T-helper 1 cell treated with Interleukin-12 subunit alpha and Interleukin-12 subunit beta and Interleukin-4 antibody, amounts not matched to agents 30 ng/mL and 1 ng/mL, for 36 hours (primary cell): Measurements from ENCODE around the gene CNOT6L. TPM values are rescaled to one million over a fixed set of nuclear protein-coding genes. Genes with fewer than 3 reads are reported as not detected.

ENCODE experiments used
- intact Hi-C: fragments of 100-400 bp; cut with micrococcal nuclease; formaldehyde crosslinking; loops from one replicate; pipeline ENCODE4 v1.15.1; 2024
- total RNA-seq: library from RNA; stranded (reverse); gene quantifications from 2 replicates; pipeline ENCODE4 v1.2.3, GENCODE V29; 2022

CNOT6L gene
- total RNA-seq, 1 donor from 2014 or later = 103 TPM

DNA sequence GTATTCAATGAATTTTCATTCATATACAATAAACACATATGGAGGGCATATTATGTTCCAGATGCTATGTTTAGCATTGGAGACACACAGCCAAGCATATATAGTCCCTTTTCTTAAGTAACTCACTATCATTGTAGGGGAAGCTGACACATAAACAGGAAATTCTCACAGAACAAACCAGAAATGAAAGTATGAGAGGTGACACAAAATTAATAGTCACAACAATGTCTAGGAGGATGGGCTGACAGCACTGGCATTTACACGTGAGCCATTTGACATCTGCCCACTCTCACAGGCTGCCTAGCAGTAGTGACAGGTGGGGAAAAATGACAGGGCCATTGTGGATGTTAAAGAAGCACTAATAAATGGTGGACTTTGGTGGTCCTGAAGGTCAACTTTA lies 2.6 kb upstream of the CNOT6L start:
- intact Hi-C loops = loop anchor here (1.0 to 2.0 kb wide), 3 partner anchors 32 to 1117 kb away; partner anchors contain the start of gene PAQR3

DNA sequence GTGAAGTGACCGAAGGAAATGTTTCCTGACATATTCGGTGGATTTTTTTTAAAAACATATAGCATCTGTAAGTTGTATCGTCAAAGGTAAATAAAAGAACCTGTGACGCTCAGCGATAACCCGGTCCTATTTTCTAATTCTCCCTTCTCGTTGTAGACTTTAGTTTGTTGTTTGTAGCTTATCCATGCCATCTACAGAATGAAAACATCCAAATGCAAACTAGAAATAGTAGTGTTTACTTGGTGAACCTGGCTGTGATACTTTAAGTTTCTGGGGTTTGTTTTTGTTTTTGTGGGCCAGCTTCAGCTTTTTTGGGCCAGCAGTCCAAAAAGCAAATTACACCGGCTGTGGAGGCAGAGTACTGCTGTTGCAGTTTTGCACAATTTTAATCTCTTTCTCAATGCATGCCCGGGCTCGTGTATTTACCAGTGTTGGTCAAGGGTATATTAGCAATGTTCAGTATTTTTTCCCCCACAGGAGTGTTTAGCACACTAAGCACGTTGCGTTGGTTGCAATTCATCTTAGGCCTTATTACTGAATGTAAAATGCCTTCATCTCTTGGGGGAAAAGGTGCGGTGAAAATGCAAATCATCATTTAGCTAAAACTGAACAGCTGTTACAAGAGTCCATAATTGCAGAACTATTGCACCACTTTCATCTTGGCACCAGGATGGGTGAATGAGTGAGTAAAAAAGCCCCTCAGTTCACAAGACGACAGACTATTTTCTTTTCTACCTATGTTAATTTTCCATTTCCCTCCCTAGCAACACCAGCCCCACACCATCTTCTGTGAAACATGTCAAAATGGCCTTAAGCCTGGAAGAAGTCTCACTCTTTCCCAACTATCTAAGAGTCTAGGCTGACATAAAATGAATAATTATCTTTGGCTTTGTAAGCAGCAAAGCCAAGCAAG lies 1.7 kb upstream of the CNOT6L start:
- intact Hi-C loops = loop anchor here (1.0 to 2.0 kb wide), 9 partner anchors 32 to 1673 kb away; partner anchors contain the start of genes MRPL1, NUP54 and PAQR3

DNA sequence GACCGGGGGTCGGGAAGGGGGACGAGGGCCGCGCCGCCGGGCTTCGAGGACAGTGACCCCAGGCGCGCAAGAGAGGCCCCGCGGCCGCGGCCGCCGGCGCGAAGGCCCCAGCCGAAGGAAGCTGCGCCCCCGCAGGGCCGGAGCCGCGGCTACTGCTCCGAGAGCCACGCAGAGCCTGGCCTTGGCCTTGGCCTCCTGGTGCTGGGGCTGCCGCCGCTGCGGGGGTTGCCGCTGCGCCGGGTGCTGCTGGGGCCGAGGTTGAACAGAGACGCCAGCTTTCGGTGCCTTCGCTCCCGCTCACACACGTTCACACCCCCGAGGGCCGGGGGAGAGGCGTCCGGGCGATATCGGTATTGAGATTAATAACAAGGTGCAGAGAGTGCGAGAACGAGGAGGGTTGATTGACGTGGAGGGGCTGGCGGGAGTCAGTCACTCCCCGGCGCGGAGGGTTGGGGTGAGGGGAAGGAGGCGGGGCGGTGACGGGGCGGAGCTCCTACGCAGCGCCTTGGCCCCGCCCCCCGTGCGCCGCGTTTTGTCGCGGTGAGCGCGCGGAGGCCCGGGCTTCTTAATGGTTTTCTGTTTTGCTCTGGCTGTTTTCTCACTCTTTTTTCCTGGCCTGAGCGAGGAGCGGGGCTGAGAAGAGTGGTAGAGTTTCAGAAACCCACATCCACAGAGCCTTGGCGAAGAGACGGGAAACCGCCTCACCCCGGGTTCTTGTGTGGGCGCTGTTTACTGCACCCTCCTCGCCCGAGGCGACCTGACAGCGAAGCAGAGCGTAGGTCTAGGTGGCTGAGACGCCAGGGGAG lies 878 bp upstream of the CNOT6L start:
- intact Hi-C loops = loop anchor here (1.0 to 10.0 kb wide), 9 partner anchors 38 to 1672 kb away; partner anchors contain the start of genes FRAS1, MRPL1, NUP54 and PAQR3

DNA sequence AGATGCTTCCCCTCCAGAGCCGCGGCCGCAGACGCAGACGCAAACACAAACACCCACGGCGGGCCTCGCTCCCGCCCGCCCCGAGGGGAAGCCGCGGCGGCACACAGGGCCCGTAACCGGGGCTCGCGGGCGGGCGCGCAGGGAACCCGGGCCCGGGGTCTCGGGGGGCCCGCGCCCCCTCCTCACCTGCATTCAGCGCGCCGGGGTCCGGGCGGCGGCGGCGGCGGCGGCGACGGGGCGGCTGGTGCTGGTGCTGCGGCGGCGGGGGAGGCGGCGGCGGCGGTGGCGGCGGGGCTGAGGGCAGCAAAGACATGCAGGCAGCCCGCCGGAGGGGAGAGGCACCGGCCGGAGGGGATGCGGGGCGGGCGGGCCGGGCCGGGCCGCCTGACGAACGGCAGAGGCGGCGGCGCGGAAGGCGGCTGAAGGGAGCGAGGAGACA lies 255 bp upstream of the CNOT6L start:
- intact Hi-C loops = loop anchor here (5.0 to 10.0 kb wide), 2 partner anchors 37 to 235 kb away; partner anchors contain the start of gene FRAS1

DNA sequence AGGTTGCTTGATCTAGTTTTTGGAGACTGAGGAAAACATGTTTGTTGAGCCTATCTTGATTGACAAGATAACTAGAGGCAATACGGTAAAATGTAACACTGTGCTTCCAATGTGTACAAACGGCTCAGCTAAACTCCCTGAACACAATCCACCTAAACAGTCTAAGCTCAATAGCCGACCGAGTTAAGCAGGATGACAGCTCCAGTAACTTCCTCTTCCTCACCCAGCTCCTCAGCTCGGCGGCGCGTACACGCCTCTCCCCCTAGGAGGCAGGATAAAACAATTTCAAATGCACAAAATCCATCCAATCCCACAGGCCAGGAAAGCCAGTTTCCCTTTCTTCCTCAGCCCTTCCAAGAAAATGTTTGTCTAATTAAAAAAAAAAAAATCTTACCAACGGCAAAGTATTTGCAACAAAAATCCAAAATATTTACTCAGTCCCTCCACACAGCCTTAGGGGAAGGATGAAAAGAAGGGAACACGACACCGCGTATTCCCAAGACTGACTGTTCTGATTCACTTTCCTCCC lies 1.0 kb downstream of the CNOT6L start:
- intact Hi-C loops = loop anchor here (1.0 to 10.0 kb wide), 6 partner anchors 8 to 662 kb away; partner anchors contain the start of gene FRAS1

DNA sequence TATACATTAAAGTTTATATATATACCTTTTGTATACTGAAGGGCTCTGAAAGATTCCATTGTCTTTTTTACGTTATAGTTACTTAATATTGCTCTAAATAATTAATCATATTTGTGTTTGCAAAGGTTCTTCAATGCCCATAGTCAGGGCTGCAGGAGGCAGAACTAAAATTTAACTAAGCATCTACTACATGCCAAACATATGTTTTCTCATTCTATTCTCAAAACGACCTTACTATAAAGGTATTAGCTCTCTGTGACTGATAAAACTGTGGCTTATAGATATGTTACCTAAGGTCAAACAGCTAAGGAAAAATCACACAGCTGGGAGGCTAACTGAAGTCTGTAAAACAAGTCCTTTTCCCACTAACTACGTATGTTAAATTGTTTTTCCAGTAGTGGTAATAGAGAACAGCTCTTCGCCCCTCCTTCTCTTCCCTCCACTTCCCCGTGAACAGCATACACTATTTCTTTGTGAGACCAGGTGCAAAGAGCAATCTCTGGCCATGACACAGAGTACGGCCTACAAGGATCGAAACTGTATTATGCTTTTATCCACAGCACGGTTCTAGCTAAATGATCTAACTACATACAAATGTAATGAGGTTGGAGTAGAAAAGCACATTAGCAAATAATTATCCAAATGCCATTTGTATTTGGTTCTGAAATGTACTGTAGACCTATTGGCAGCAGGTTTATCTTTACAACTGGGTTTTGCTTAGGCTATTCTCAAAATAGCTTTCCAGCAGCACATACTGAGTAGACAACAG lies 1.7 kb downstream of the CNOT6L start:
- intact Hi-C loops = loop anchor here (1.0 to 10.0 kb wide), 6 partner anchors 7 to 661 kb away; partner anchors contain the start of gene FRAS1

DNA sequence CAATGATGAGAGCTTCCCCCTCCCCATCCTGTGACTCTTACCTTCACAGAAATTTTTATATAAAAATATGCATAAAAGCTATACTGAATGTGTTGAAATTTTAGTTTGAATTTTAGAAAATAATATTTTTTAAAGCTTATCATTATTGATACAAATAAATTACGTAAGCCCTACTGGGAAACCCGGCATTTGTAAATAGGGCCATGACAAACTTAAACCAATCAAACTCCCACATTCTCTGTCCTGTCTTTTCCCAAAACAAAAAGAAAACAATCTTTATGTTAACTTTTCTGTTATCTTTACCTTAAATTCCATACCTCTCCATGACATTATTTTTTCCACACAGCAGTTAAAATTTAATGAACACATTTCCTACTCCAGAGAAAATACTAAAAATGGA lies 2.6 kb downstream of the CNOT6L start:
- intact Hi-C loops = loop anchor here (5.0 to 10.0 kb wide), 2 partner anchors 34 to 238 kb away; partner anchors contain the start of gene FRAS1

DNA sequence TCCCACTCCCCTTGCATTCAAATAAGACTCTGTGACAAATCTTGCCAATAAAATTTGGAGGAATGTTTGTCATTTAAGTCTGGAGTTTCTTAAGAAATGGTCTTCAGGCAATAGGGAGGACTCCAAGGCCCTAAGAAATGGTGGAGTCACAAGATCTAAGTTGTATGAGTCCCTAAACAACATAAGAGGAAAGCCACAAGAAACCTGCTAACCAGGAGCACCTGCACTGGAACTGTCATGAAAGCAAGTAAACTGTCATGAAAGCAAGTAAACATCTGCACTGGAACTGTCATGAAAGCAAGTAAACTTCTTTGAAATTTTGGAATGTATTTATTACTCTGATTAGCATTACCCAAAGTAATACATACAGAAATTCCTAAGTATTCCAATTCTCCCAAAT lies 3.5 kb downstream of the CNOT6L start:
- intact Hi-C loops = loop anchor here (5.0 to 10.0 kb wide), 2 partner anchors 33 to 239 kb away; partner anchors contain the start of gene FRAS1

DNA sequence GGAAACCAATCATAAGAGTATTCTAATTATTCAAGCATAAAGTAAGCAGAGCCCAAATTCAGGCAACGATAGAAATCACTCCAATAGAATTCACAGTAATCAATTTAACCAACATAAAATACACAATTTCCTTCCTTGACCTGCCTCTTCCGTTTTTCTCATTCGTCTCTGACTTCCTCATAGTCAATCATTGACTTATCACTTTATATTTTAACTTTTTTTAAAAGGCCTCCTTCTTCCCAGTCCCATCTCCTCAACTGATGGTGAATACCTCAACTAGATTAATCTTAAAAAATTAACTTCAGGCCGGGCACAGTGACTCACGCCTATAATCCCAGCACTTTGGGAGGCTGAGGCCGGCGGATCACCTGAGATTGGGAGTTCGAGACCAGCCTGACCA lies 13.3 kb downstream of the CNOT6L start:
- intact Hi-C loops = no loop called here

DNA sequence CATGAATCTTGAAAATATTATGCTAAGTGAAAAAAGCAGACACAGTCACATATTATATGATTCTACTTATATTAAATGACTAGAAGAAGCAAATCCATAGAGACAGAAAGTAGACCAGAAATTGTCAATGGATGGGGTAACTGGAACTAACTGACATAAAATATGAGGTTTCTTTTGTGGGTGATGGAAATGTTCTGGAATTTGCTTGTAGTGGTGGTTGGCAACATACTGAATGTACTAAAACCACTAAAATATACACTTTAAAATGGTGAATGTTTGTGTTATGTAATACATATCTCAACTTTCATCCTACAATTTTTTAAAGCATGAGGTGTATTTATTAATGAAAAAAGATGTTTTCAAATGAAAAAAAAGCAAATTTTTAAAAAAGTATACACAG lies 14.7 kb downstream of the CNOT6L start:
- intact Hi-C loops = loop anchor here (5.0 kb wide), 2 partner anchors 67 to 177 kb away; no protein-coding TSS in a partner anchor

DNA sequence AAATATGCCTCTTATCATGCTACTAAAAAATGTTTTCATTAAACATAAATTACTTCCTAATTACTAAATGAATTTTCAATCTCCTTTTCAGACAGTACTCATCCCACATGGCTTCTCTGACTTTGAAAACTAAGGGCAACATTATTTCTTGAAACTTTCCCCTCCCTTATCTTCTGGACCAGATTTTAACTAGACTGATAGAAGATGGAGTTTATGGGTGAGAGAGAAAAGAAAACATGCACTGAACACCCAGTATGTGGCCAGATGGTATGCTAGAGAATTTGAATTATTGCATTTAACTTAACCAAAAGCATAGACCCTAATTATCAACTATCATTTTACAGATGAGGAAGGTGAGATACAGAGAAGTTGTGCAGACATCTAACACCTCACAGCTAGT lies 16.8 kb downstream of the CNOT6L start:
- intact Hi-C loops = loop anchor here (5.0 kb wide), 2 partner anchors 65 to 175 kb away; no protein-coding TSS in a partner anchor

DNA sequence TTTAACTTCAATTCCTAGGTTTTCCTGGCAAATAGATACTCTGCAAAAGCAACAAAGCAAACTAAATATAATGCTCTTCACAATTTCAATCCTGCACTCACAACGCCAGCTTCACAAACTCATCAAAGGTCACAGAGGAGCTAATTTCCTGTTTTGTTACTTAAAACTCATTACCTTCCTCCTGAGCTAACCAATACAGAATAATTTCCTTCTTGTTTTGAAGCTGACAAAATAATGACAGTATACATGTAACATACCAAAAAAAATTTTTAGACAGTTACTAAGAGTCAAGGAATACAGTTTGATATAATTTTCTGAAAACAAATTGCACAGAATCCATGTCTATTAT lies 17.9 kb downstream of the CNOT6L start:
- intact Hi-C loops = loop anchor here (1.0 to 5.0 kb wide), 4 partner anchors 17 to 174 kb away; partner anchors contain the start of gene MRPL1

DNA sequence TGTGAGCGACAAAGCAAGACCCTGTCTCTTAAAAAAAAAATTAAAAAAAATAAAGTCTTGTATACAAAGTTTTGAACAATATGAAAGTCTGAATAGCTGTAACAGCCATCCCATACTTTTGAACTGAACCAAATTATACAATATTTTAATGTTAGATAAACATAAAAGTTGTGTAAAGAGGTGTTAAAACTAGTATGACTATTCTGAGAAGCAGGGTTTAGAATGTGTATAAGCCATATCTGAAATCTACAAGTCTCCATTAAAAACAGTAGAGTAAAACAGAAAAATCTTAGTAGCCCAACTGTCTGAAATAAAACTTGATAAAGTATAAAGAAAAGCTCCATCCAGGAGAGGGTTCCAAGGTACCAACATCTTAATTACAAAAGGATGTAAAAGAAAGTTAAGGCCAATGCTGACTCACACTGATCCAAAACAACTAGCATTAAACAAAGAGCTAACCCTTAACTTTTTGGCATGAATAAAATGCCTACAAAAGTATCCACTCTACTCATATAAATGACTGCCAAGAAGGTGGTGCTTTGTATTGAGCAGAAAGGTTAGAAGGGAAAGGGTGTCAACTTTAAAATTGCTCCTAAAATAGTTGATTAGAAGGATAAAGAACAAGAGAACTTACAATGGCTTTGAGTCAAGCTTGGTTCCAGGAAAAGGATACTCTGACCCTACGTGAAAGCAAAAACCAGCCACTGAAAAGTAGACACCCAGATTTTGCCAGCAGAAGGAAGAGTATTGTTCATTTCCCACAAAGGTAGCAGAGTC lies 18.5 kb downstream of the CNOT6L start:
- intact Hi-C loops = loop anchor here (1.0 to 5.0 kb wide), 4 partner anchors 18 to 173 kb away; partner anchors contain the start of gene MRPL1

DNA sequence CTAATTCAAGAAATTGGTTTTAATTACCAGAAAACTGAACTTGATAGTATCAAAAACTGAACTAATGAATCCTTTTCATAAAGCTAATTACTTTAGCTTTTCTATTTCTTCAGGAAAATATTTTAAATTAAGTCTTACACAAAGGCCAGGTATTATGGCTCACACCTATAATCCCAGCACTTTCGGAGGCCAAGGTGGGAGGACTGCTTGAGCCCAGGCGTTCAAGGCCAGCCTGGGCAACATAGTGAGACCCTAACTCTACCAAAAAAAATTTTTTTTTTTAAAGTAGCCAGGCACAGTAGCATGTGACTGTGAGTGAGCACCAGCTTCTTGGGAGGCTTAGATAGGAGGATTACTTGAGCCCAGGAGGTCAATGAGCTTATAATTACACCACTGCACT lies 19.1 kb downstream of the CNOT6L start:
- intact Hi-C loops = loop anchor here (5.0 kb wide), 2 partner anchors 63 to 173 kb away; no protein-coding TSS in a partner anchor

DNA sequence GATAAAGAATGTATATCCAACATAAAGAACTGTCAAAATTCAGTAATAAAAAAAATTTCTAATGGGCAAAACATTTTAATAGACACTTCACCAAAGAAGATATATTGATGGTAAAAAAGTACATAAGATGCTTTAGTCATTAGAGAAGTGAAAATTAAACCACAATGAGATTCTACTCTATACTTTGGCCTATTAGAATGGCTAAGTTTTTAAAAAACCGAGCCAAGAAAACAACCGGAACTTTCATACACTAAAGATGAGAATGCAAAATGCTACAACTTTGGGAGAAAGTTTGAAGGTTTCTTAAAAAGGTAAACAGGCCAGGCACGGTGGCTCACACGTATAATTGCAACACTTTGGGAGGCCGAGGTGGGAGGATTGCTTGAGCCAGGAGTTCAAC lies 20.8 kb downstream of the CNOT6L start:
- intact Hi-C loops = no loop called here

DNA sequence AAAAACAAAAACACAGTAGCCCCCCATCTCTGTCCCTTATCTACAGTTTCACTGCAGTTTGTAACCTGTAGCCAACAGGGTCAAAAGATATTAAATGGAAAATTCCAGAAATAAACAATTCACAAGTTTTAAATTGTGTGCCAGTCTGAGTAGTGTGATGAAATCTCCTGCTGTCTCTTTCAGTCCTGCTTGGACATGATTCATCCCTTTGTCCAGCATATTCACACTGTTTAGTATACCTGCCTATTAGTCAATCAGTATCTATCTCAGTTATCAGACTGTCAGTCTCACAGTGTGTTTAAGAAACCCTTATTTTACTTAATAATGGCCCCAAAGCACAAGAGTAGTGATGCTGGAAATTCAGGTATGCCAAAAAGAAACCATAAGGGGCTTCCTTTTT lies 21.9 kb downstream of the CNOT6L start:
- intact Hi-C loops = loop anchor here (1.0 kb wide), 1 partner anchor 9 kb away; no protein-coding TSS in a partner anchor

DNA sequence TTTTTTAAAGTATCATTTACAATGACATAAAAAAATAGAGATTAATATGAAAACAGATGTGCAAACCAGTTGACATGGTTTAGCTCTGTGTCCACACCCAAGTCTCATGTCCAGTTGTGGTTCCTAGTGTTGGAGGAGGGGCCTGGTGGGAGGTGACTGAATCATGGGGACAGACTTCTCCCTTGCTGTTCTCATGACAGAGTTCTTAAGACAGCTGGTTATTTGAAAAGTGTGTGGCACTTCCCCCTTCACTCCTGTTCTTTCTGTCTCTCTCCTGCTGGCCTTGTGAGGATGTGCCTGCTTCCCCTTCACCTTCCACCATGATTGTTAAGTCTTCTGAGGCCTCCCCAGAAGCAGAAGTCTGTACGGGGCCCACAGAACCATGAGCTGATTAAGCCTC lies 23.8 kb downstream of the CNOT6L start:
- intact Hi-C loops = no loop called here

DNA sequence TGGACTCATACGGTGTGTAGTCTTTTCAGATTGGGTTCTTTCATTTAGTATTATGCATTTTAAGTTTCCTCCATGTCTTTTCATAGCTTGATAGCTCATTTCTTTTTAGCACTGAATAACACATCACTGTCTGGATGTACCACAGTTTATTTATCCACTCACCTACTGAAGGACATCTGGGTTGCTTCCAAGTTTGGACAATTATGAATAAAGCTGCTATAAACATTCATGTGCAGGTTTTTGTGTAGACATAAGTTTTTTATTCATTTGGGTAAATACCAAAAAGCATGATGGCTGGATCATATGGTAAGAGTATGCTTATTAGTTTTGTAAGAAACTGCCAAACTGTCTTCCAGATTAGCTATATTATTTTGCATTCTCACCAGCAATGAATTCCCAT lies 29.0 kb downstream of the CNOT6L start:
- intact Hi-C loops = no loop called here

DNA sequence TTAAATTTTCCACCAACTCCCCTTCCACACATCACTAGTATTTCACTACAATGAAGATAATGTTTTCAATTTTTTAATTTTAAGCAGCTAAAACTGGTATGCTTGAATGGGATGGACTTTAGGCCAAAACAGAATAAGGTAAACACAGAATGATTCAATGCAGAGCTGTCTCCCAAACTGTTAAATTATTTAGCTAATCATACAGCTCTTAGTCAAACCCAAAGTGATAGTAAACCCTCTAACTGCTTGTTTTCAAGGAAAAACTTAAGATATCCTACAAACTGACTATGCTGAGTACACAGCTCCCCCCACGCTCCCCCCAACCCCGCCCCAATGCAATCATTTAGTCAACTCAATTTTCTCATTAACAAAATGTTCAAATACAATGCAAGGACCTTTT lies 30.2 kb downstream of the CNOT6L start:
- intact Hi-C loops = loop anchor here (1.0 kb wide), 1 partner anchor 8 kb away; no protein-coding TSS in a partner anchor
